NCI-H2029 treated with DMSO at 0.1 percent for 48 hours (cell line): ENCODE results near the gene KRT82.
"Not testable (repeated sequence)": the region's sequence is repeated elsewhere in the genome, so short reads cannot be mapped to it uniquely, and the experiment has no call there.

ENCODE experiments used
- DNase-seq: peaks from one replicate; lab custom pipeline; 2025; lab: John Stamatoyannopoulos, UW

The KRT82 gene

DNA sequence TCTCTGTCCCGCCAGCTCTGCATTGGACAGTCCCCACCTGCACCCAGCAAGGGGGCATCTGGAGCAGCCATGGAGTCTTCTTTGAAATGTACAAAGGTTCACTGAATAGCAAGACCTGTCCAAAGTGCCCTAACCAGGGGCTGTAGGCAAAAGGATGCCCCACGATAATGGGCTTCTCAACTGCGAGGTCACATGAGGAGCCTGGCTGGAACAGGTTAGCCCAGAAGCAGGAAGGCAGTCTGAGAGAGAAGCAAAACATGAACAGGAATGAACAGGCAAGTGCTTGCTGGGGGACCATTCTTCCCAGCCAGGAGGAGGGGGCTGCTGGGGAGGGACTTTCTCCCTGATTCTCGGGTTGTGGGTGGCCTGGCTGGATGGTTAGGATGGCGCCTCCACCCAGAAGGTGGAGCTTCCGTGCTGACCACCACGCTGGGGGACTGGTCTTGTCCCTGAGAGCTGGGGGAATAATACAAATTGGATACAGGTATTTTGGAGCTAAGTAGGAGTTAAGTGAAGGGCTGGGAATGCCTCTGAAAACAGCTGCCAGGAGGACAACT lies 46.0 kb downstream of the KRT82 start:
- no peak for DNase-seq

GRCh38 chr12:52359621-52360061 lies 46.5 kb downstream of the KRT82 start:
- DNase-seq = no peak

- no peak for DNase-seq
Measured at GRCh38 chr12:52358575-52359350, 47.4 kb downstream of the KRT82 start.

GRCh38 chr12:52356762-52357580 lies 49.2 kb downstream of the KRT82 start:
- no peak for DNase-seq

DNA sequence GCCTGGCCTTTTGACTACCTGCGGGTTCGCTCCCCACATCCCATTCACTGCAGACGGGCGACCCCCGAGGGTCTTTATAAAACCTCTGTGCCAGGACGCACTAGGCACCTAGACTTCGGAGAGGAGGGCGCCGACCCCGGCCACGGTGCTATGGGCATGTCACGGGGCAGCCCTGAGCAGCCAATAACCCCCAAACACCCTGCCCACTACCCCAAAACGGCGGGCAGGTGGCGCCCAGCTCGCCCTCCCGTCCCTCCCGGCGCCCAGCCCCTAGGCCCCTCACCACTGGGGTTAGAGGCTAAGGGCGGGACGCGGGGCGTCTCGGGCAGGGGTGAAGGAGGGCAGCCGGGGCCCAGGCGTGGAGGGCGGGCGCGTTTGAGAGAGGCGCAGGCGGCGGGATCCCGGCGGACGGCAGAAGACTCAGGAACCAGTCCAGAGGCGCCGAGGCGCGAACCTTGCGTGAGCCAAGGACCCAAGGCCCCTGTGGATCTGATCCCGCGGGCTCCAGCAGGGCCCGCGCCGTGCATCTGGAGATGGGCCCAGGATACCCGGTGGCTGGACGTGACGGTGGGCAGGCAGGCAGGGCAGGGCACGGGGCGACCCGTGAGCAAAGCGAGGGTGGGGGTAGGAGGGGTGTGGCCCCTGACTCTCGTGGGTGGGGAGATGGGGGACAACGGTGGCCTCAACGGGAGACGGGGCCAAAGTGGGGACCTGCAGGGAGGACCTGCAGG lies 49.9 kb downstream of the KRT82 start:
- DNase-seq = no peak

- no peak for DNase-seq
Measured at GRCh38 chr12:52355176-52355575, 51.0 kb downstream of the KRT82 start.

DNA sequence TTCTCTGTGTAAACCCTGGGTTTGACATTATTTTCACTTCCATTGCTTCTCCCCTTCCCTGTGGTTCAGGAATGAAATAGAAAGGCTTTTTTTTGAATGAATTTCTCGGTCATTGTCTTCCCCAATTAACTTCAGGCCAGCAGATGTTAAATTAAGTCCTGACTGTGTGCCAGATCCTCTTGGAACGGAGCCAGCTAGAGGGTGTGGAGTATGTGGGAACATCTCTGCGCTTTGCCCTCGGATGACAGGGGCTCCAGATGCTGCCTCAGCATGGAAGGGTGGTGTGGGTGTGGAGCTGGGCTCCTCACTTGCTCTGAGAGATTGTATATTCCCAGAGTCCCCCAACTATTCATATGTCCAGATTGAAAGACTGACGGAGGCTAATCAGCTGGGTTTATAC lies 51.9 kb downstream of the KRT82 start:
- DNase-seq = no peak

DNA sequence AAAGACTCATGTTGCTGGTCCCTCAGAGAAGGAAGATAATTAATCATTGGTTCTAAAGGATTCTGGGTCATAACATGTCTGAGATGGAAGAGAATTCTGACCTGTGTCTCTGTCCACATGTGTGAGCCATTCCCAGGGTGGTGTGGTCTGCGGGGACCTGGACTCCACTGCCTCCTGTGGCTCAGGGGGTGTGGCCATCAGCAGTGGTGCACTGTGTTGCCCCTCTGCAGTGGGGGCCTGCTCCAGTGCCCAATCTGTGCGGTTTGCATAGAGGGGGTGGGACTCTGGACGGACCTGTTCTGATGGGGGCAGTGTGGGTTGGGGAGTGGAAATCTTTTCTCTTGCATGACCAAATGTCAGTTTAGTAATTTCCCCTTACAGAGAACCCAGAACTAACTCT lies 52.4 kb downstream of the KRT82 start:
- DNase-seq = no peak

GRCh38 chr12:52352951-52353350 lies 53.2 kb downstream of the KRT82 start:
- no peak for DNase-seq

GRCh38 chr12:52351196-52352059 lies 54.7 kb downstream of the KRT82 start:
- DNase-seq = peak; percentile 38

- DNase-seq = no peak
Measured at GRCh38 chr12:52350786-52351185, 55.3 kb downstream of the KRT82 start.

DNA sequence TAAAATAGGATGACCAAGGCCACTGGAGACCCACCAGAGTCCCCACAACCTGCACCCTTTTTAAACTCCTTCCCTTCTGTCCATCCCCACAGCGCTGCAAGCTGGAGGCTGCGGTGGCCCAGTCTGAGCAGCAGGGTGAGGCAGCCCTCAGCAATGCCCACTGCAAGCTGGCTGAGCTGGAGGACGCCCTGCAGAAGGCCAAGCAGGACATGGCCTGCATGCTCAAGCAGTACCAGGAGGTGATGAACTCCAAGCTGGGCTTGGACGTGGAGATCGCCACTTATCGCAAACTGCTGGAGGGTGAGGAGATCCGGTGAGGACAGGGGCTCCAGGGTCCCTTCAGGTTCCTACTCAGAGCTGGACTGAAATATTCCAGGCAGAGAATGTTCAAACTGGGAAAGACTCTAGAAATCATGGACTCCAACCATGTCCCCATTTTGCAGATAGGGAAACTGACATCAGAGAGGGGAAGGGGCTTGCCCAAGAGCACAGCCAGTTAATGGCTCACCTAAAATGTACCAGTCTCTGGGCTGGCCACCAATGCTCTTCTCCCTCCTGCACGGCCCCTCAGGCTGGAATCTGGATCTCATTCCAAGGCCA lies 56.0 kb downstream of the KRT82 start:
- DNase-seq = no peak

- DNase-seq = no peak
Measured at GRCh38 chr12:52349196-52349595, 56.9 kb downstream of the KRT82 start.

DNA sequence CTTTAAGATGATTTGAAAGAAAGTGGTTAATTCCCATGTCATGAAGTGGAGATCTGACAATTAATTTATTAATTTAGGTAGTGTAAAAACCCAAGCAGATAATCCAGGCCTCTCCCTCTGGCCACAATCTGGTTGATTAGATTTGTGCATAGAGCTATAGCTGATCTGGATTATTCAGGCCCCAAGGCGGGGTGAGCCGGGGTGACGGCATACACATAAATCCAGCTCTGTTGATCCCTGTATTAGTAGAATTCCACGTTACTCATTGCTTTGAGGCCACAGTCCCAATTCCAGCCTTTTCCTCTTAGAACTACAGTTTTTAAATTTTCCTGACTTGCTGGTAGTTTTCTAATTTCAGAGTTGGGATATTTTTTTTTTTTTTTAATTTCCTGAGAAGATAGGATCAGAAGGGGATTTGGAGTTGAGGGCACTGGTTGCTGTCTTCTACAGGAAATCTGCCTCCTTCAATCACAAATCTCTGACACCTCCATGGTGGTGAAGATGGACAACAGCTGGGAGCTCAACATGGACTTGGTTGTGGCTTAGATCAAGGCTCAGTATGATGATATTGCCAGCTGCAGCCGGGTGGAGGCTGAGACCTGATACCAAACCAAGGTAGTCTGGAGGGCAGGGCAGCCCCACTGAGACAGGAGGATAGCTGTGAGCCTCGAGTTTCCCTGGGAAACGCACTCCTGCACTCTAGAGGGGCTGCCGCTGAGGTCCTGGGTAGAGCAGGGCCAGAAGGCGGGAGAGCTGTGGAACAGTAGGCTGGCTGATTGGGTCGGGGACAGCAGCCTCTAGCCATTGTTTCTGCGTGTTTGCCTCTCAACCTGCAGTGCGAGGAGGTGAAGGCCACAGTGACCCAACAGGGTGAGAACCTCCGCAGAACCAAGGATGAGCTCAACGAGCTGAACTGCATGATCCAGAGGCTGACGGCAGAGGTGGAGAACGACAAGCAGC lies 58.3 kb downstream of the KRT82 start:
- DNase-seq = no peak

GRCh38 chr12:52347016-52347415 lies 59.1 kb downstream of the KRT82 start:
- DNase-seq = no peak

DNA sequence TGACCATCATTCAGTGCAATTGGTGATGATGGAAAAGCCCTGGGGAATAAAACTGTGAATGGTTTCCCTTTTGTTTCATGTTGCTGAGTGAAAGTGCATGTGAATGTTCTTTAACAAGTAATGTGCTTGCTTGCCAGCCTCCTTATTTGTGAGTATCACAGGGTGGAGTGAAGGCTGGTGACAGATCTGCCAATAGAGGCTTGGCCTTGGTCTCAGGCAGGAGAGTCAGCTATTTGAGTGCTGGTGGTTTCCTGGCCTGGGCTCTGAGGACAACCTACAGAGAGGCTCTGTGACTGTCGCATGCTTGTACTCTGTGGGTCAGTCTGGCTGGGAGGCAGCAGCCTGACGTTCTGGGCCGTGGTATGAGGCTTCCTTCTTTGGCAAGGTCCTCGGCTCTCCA lies 59.5 kb downstream of the KRT82 start:
- DNase-seq = no peak

GRCh38 chr12:52345041-52345440 lies 61.1 kb downstream of the KRT82 start:
- DNase-seq = not testable (repeated sequence)

- DNase-seq = no peak
Measured at GRCh38 chr12:52344111-52344510, 62.0 kb downstream of the KRT82 start.
